Measurements from ENCODE around the gene SCN1A.
"Not testable (repeated sequence)": the region's sequence is repeated elsewhere in the genome, so short reads cannot be mapped to it uniquely, and the experiment has no call there.

The SCN1A gene

DNA sequence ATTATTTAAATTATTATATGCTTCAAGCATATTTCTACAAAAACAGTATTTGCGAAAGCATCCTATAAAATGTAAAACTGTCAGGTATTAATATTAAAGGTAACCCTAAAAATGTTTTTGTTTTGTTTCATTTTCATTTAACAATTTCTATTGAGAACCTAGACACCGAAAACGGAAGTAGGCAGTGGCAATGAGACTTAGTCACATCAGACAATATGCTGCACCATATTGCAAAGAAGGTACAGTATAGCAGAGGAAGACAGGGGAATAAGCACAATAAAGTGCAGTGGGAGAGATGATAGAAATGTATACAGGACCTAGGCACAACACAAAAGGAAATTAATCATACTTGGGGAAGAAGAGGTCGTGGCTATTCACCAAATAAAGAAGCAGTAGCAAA is 12.2 kb downstream of the SCN1A start:
- no CpG with 5 or more reads among the region's 4 CpGs for WGBS (ENCODE audit: insufficient coverage, insufficient read length)
- Histone ChIP-seq H3K36me3 (ENCODE audit: control insufficient read depth, insufficient read depth, low read length) (no peaks in the 10 kb centered on the region), H3K27me3 (ENCODE audit: control insufficient read depth, insufficient read depth, low read length) (no peaks in the 10 kb centered on the region), H3K4me3 (ENCODE audit: low read length) (no peak overlapping the region), H3K27ac (ENCODE audit: low read length) (no peak overlapping the region), H3K4me1 (ENCODE audit: control insufficient read depth, insufficient read depth, low read length) (no peaks in the 10 kb centered on the region), H3K9me3 (ENCODE audit: control insufficient read depth, insufficient read depth, low read length) (no peaks in the 10 kb centered on the region)
- DNase-seq (ENCODE audit: low read depth, low spot score), result no peak

GRCh38 chr2:166112193-166112605 is 15.6 kb downstream of the SCN1A start:
- Histone ChIP-seq H3K9me3 (ENCODE audit: control insufficient read depth, insufficient read depth, low read length) (no peaks in the 10 kb centered on the region), H3K4me1 (ENCODE audit: control insufficient read depth, insufficient read depth, low read length) (no peaks in the 10 kb centered on the region), H3K4me3 (ENCODE audit: low read length) (no peak overlapping the region), H3K27me3 (ENCODE audit: control insufficient read depth, insufficient read depth, low read length) (no peaks in the 10 kb centered on the region), H3K36me3 (ENCODE audit: control insufficient read depth, insufficient read depth, low read length) (no peaks in the 10 kb centered on the region), H3K27ac (ENCODE audit: low read length) (no peak overlapping the region)
- WGBS (ENCODE audit: insufficient coverage, insufficient read length), result no CpG with 5 or more reads among the region's 1 CpG
- DNase-seq (ENCODE audit: low read depth, low spot score), result no peak

DNA sequence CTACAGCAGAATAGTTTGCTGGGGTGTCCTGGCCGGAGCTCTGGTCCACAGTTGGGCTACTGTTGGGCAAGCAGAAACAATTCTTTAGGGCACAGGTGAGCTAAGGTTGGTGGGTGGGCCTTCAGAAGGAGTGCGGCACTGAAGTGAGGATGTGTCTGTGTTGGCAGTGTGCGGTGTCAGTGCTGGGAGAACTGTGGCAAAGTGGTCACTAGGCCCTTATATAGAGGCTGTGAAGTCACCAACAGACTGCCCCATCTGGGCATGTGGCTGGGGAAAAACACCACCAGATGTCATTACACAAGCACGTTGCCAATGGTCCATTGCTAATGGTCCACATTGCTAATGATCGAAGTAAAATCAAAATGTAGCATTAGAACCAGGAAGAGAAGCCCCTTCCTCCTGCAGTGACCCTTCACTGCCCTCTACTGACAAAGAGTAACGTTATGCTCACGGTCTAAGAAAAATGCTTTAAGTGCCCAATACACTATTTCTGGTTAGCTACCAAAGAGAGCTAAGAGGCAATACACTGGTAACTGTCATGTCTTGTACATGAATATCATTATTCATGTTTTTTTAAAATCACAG is 21.3 kb downstream of the SCN1A start:
- H3K9me3 ChIP-seq (ENCODE audit: control insufficient read depth, insufficient read depth, low read length), result no peaks in the 10 kb centered on the region
- H3K27ac ChIP-seq (ENCODE audit: low read length), result no peak overlapping the region
- peaks cover 3% of the 10 kb centered on the region; the same call in 1 of the 2 replicates for H3K4me1 ChIP-seq (ENCODE audit: control insufficient read depth, insufficient read depth, low read length)
- no peak overlapping the region for H3K4me3 ChIP-seq (ENCODE audit: low read length)
- DNase-seq (ENCODE audit: low read depth, low spot score), result no peak
- no peaks in the 10 kb centered on the region for H3K27me3 ChIP-seq (ENCODE audit: control insufficient read depth, insufficient read depth, low read length)
- WGBS (ENCODE audit: insufficient coverage, insufficient read length), result no CpG with 5 or more reads among the region's 7 CpGs
- H3K36me3 ChIP-seq (ENCODE audit: control insufficient read depth, insufficient read depth, low read length), result no peaks in the 10 kb centered on the region; the same call in 1 of the 2 replicates

DNA sequence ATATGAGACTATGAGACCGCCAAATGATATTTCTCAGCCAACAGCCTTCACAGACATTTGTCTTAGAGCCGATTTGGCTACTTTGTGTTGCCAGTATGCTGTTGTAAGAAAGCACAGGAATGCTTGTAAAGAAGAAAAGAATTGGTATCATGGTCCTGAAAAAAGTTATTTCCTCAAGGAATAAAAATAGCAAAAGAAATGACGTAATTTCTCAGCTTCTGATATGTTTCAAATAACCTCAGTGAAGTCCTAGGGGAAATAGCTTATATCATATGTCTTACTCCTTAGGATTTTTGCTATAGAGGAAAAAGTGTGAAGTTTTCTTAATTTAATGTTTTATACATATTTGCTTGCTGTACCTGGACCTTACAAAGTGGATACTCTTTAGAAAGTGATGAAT is 23.0 kb downstream of the SCN1A start:
- Histone ChIP-seq H3K4me3 (ENCODE audit: low read length) (no peak overlapping the region), H3K4me1 (ENCODE audit: control insufficient read depth, insufficient read depth, low read length) (peaks cover 3% of the 10 kb centered on the region; the same call in 1 of the 2 replicates), H3K27ac (ENCODE audit: low read length) (no peak overlapping the region), H3K9me3 (ENCODE audit: control insufficient read depth, insufficient read depth, low read length) (no peaks in the 10 kb centered on the region), H3K27me3 (ENCODE audit: control insufficient read depth, insufficient read depth, low read length) (no peaks in the 10 kb centered on the region), H3K36me3 (ENCODE audit: control insufficient read depth, insufficient read depth, low read length) (no peaks in the 10 kb centered on the region; the same call in 1 of the 2 replicates)
- DNase-seq (ENCODE audit: low read depth, low spot score), result no peak
- WGBS (ENCODE audit: insufficient coverage, insufficient read length), result no CpG with 5 or more reads among the region's 3 CpGs

DNA sequence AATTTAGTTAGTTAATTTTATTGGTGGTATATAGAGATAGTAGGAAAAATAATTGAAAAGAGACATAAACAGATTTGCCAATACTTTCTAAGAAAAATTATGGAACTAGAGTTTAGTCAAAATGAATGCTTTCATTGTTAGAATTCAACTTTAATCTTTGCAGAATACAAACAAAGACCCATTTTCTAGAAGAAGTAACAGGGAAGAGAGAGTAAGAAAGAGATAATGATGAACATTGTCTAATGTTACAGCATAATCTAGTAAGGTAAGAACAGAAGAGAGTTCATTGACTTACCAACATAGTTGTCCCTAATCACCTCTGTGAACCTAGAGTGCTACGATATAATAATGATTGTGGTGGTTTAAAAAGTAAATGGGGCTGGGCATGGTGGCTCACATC is 23.7 kb downstream of the SCN1A start:
- DNase-seq (ENCODE audit: low read depth, low spot score), result no peak
- WGBS (ENCODE audit: insufficient coverage, insufficient read length), result no CpG with 5 or more reads among the region's 1 CpG
- Histone ChIP-seq H3K27ac (ENCODE audit: low read length) (no peak overlapping the region), H3K9me3 (ENCODE audit: control insufficient read depth, insufficient read depth, low read length) (no peaks in the 10 kb centered on the region), H3K27me3 (ENCODE audit: control insufficient read depth, insufficient read depth, low read length) (no peaks in the 10 kb centered on the region), H3K4me1 (ENCODE audit: control insufficient read depth, insufficient read depth, low read length) (peaks cover 3% of the 10 kb centered on the region; the same call in 1 of the 2 replicates), H3K36me3 (ENCODE audit: control insufficient read depth, insufficient read depth, low read length) (no peaks in the 10 kb centered on the region; the same call in 1 of the 2 replicates), H3K4me3 (ENCODE audit: low read length) (no peak overlapping the region)

- no CpG with 5 or more reads among the region's 7 CpGs for WGBS (ENCODE audit: insufficient coverage, insufficient read length)
Measured at GRCh38 chr2:166103277-166103676, 24.5 kb downstream of the SCN1A start.

GRCh38 chr2:166094325-166094724 is 33.5 kb downstream of the SCN1A start:
- no peaks in the 10 kb centered on the region for H3K36me3 ChIP-seq (ENCODE audit: control insufficient read depth, insufficient read depth, low read length)
- DNase-seq (ENCODE audit: low read depth, low spot score), result no peak
- H3K27me3 ChIP-seq (ENCODE audit: control insufficient read depth, insufficient read depth, low read length), result no peaks in the 10 kb centered on the region
- whole genome bisulfite sequencing (ENCODE audit: insufficient coverage, insufficient read length), result no CpG with 5 or more reads among the region's 1 CpG
- no peak overlapping the region for H3K4me3 ChIP-seq (ENCODE audit: low read length)
- no peak overlapping the region for H3K27ac ChIP-seq (ENCODE audit: low read length)
- no peaks in the 10 kb centered on the region for H3K9me3 ChIP-seq (ENCODE audit: control insufficient read depth, insufficient read depth, low read length)
- H3K4me1 ChIP-seq (ENCODE audit: control insufficient read depth, insufficient read depth, low read length), result no peaks in the 10 kb centered on the region

More at GRCh38 chr2:166103277-166103676, 24.5 kb downstream of the SCN1A start:
- not testable (repeated sequence) for H3K27me3 ChIP-seq (ENCODE audit: control insufficient read depth, insufficient read depth, low read length); H3K36me3 ChIP-seq (ENCODE audit: control insufficient read depth, insufficient read depth, low read length); H3K27ac ChIP-seq (ENCODE audit: low read length); H3K4me3 ChIP-seq (ENCODE audit: low read length); DNase-seq (ENCODE audit: low read depth, low spot score); H3K4me1 ChIP-seq (ENCODE audit: control insufficient read depth, insufficient read depth, low read length); H3K9me3 ChIP-seq (ENCODE audit: control insufficient read depth, insufficient read depth, low read length)

DNA sequence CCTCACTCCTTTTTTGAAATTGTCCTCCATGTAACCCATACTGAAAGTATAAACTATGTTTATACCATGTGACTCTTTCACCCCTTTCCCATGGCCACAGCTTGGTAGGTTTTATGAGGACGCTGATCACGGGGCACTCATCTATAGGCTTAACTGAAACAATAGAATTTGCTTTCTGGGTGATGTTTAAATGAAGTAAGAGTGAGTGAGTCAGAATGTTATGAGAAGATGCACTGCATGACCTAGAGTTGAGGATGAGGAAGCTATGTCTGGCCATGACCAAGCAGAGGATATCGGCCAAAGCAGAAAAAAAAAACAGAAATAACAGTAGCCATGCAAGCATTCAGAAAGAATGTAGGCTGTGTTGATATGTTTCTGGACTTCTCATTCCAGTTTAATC is 34.9 kb downstream of the SCN1A start:
- Histone ChIP-seq H3K4me3 (ENCODE audit: low read length) (no peak overlapping the region), H3K4me1 (ENCODE audit: control insufficient read depth, insufficient read depth, low read length) (no peaks in the 10 kb centered on the region), H3K36me3 (ENCODE audit: control insufficient read depth, insufficient read depth, low read length) (no peaks in the 10 kb centered on the region), H3K27ac (ENCODE audit: low read length) (no peak overlapping the region), H3K27me3 (ENCODE audit: control insufficient read depth, insufficient read depth, low read length) (no peaks in the 10 kb centered on the region), H3K9me3 (ENCODE audit: control insufficient read depth, insufficient read depth, low read length) (no peaks in the 10 kb centered on the region)
- DNase-seq (ENCODE audit: low read depth, low spot score), result no peak
- WGBS (ENCODE audit: insufficient coverage, insufficient read length), result no CpG with 5 or more reads among the region's 3 CpGs

DNA sequence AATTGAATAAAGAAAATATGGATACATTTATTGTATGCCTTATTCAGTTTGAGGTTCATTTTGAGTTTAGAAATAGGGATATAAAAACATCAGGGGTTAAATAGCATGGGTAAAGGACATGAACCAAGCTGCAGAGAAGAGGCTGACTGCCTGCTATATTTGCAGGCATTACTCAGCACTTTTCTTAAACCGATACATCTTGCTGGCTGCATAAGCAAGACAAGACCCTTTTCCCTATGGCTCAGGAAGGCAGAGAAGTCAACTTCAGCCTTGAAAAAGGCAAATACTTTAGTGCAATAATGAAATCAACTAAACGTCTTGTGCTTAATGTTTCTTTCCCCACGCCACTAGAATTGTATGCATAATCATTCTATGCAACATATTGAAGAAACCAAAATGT is 36.4 kb downstream of the SCN1A start:
- no peaks in the 10 kb centered on the region for H3K27me3 ChIP-seq (ENCODE audit: control insufficient read depth, insufficient read depth, low read length)
- H3K9me3 ChIP-seq (ENCODE audit: control insufficient read depth, insufficient read depth, low read length), result no peaks in the 10 kb centered on the region
- no peaks in the 10 kb centered on the region for H3K36me3 ChIP-seq (ENCODE audit: control insufficient read depth, insufficient read depth, low read length)
- H3K27ac ChIP-seq (ENCODE audit: low read length), result no peak overlapping the region
- WGBS (ENCODE audit: insufficient coverage, insufficient read length), result no CpG with 5 or more reads among the region's 3 CpGs
- no peaks in the 10 kb centered on the region for H3K4me1 ChIP-seq (ENCODE audit: control insufficient read depth, insufficient read depth, low read length)
- DNase-seq (ENCODE audit: low read depth, low spot score), result no peak
- no peak overlapping the region for H3K4me3 ChIP-seq (ENCODE audit: low read length)

DNA sequence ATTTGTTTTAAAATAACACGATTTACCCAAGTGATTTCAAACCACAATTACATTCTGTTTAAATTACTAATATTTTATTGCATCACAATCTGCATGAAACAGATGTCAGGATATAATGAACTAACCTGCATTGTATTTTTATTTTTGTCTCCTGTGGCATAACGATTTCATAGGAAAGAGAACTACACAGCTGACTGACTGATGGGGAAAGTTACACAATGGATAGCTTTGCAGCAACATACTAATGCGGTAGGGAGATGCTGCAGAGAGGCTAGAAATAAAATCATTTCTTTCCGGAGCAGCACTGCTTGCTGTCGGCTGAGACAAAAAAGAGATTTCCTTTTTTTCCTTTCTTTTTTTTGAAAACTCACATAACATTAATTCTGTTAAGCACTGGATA is 36.9 kb downstream of the SCN1A start:
- H3K27ac ChIP-seq (ENCODE audit: low read length), result no peak overlapping the region
- H3K36me3 ChIP-seq (ENCODE audit: control insufficient read depth, insufficient read depth, low read length), result no peaks in the 10 kb centered on the region
- no peaks in the 10 kb centered on the region for H3K4me1 ChIP-seq (ENCODE audit: control insufficient read depth, insufficient read depth, low read length)
- no CpG with 5 or more reads among the region's 5 CpGs for WGBS (ENCODE audit: insufficient coverage, insufficient read length)
- H3K27me3 ChIP-seq (ENCODE audit: control insufficient read depth, insufficient read depth, low read length), result no peaks in the 10 kb centered on the region
- no peaks in the 10 kb centered on the region for H3K9me3 ChIP-seq (ENCODE audit: control insufficient read depth, insufficient read depth, low read length)
- DNase-seq (ENCODE audit: low read depth, low spot score), result no peak
- H3K4me3 ChIP-seq (ENCODE audit: low read length), result no peak overlapping the region

- Histone ChIP-seq H3K4me1 (ENCODE audit: control insufficient read depth, insufficient read depth, low read length) (no peaks in the 10 kb centered on the region), H3K4me3 (ENCODE audit: low read length) (no peak overlapping the region), H3K36me3 (ENCODE audit: control insufficient read depth, insufficient read depth, low read length) (no peaks in the 10 kb centered on the region), H3K27ac (ENCODE audit: low read length) (no peak overlapping the region), H3K27me3 (ENCODE audit: control insufficient read depth, insufficient read depth, low read length) (no peaks in the 10 kb centered on the region), H3K9me3 (ENCODE audit: control insufficient read depth, insufficient read depth, low read length) (no peaks in the 10 kb centered on the region)
- WGBS (ENCODE audit: insufficient coverage, insufficient read length), result no CpG with 5 or more reads among the region's 2 CpGs
- DNase-seq (ENCODE audit: low read depth, low spot score), result no peak
Measured at GRCh38 chr2:166090346-166090745, 37.5 kb downstream of the SCN1A start.

All from iPS DF 6.9 (cell line).